Neuronal stem cell (in vitro differentiated cells): ENCODE data around the gene SCNN1A.

Experiments used
- DNase-seq: peaks from one replicate; pipeline ENCODE4 v3.0.0-alpha.2; 2013; ENCODE audit warnings: low spot score
- H2AFZ ChIP-seq: one replicate; pipeline ENCODE4 v1.6.1; 2013; ENCODE audit warnings: mild to moderate bottlenecking, low read length, inconsistent platforms
- H2AK5ac ChIP-seq: 2 replicates; pipeline ENCODE4 v1.6.1; 2013; ENCODE audit warnings: low read depth, mild to moderate bottlenecking, inconsistent platforms, low read length, moderate library complexity, mixed read lengths
- H2BK120ac ChIP-seq: 2 replicates; pipeline ENCODE4 v1.6.1; 2013; ENCODE audit warnings: low read depth, mild to moderate bottlenecking, inconsistent platforms, low read length, moderate library complexity, mixed read lengths
- H2BK12ac ChIP-seq: one replicate; pipeline ENCODE4 v1.6.1; 2013; ENCODE audit warnings: low read length, inconsistent platforms
- H2BK15ac ChIP-seq: 2 replicates; pipeline ENCODE4 v1.6.1; 2013; ENCODE audit warnings: mild to moderate bottlenecking, low read length, inconsistent platforms, mixed read lengths
- H2BK5ac ChIP-seq: one replicate; pipeline ENCODE4 v1.6.1; 2013; ENCODE audit warnings: inconsistent platforms, mild to moderate bottlenecking, low read length, moderate library complexity
- H3K14ac ChIP-seq: one replicate; pipeline ENCODE4 v1.6.1; 2013; ENCODE audit warnings: low read length, inconsistent platforms
- H3K18ac ChIP-seq: 2 replicates; pipeline ENCODE4 v1.6.1; 2013; ENCODE audit warnings: low read length, inconsistent platforms
- H3K23ac ChIP-seq: 2 replicates; pipeline ENCODE4 v1.6.1; 2013; ENCODE audit warnings: low read depth, mild to moderate bottlenecking, mixed read lengths, low read length, inconsistent platforms; ENCODE audit not compliant: poor library complexity
- H3K27ac ChIP-seq: replicated peaks from 3 replicates; pipeline ENCODE4 v1.5.1; 2013; ENCODE audit warnings: low read length, inconsistent platforms
- H3K27me3 ChIP-seq, 3 experiments: 2 replicates each; pipeline ENCODE4 v1.6.1; 2013; ENCODE audit warnings: low read length in 3 of 3, mild to moderate bottlenecking in 2 of 3, inconsistent platforms in 1 of 3, low read depth in 1 of 3, mixed read lengths in 1 of 3, moderate library complexity in 1 of 3; ENCODE audit not compliant: control insufficient read depth in 3 of 3, insufficient read depth in 3 of 3
- H3K36me3 ChIP-seq, 2 donors: replicated peaks in 1 of 2; 2 replicates each; pipeline ENCODE4 v1.6.1; 2013; ENCODE audit warnings: low read length in 2 of 2; ENCODE audit not compliant: control insufficient read depth in 2 of 2, insufficient read depth in 2 of 2
- H3K4ac ChIP-seq: 2 replicates; pipeline ENCODE4 v1.6.1; 2013; ENCODE audit warnings: inconsistent platforms, mild to moderate bottlenecking, low read length, moderate library complexity
- H3K4me1 ChIP-seq, 2 donors: 1 replicate in 1 of 2; 2 replicates in 1 of 2; pipeline ENCODE4 v1.6.1; 2013; ENCODE audit warnings: low read length in 2 of 2, low read depth in 1 of 2; ENCODE audit not compliant: control insufficient read depth in 2 of 2, insufficient read depth in 1 of 2
- H3K4me2 ChIP-seq: one replicate; pipeline ENCODE4 v1.6.1; 2013; ENCODE audit warnings: mild to moderate bottlenecking, low read length, inconsistent platforms; ENCODE audit not compliant: insufficient read depth, poor library complexity, severe bottlenecking
- H3K4me3 ChIP-seq, 2 donors: 2 replicates each; pipeline ENCODE4 v1.5.1; 2013; ENCODE audit warnings: low read length in 2 of 2, mild to moderate bottlenecking in 2 of 2, inconsistent platforms in 1 of 2, moderate library complexity in 1 of 2
- H3K79me1 ChIP-seq: one replicate; pipeline ENCODE4 v1.6.1; 2013; ENCODE audit warnings: low read depth, mild to moderate bottlenecking, inconsistent platforms, low read length, moderate library complexity
- H3K9ac ChIP-seq: one replicate; pipeline ENCODE4 v1.6.1; 2013; ENCODE audit warnings: mild to moderate bottlenecking, low read depth, low read length, inconsistent platforms; ENCODE audit not compliant: poor library complexity
- H3K9me3 ChIP-seq, 2 donors: replicated peaks in 1 of 2; 2 replicates each; pipeline versions ENCODE3 to v1.6.1; 2013; ENCODE audit warnings: low read length in 2 of 2, mild to moderate bottlenecking in 2 of 2, inconsistent platforms in 1 of 2, low read depth in 1 of 2, mixed read lengths in 1 of 2, moderate library complexity in 1 of 2; ENCODE audit not compliant: control insufficient read depth in 2 of 2, insufficient read depth in 1 of 2
- H4K8ac ChIP-seq: one replicate; pipeline ENCODE4 v1.6.1; 2013; ENCODE audit warnings: low read depth, mild to moderate bottlenecking, inconsistent platforms, low read length, moderate library complexity
- H4K91ac ChIP-seq: one replicate; pipeline ENCODE4 v1.6.1; 2013; ENCODE audit warnings: low read length, low read depth, mild to moderate bottlenecking, inconsistent platforms; ENCODE audit not compliant: poor library complexity
- WGBS, 2 donors: extraction: QIAGEN DNeasy Blood & Tissue Kit; methylation state at CpG; one replicate each; pipeline ENCODE4 v1.1.7; 2013; ENCODE audit warnings: missing lambda C conversion rate in 2 of 2, mixed read lengths in 1 of 2; ENCODE audit not compliant: insufficient read length in 2 of 2, insufficient replicate concordance in 1 of 2; ENCODE audit errors: extremely low coverage in 2 of 2; 5-methylcytosine and 5-hydroxymethylcytosine counted together

Gene SCNN1A

GRCh38 chr12:6327229-6328041 is 47.9 kb downstream of the SCNN1A start:
- DNase-seq = no peak
- no peak overlapping the region for H2AFZ ChIP-seq
- no peak overlapping the region for H2BK120ac ChIP-seq
- H3K4ac ChIP-seq = no peak overlapping the region
- H3K27me3 ChIP-seq = no peaks in the 10 kb centered on the region
- peak overlapping the region; percentile 58 for H3K18ac ChIP-seq
- no peak overlapping the region for H4K91ac ChIP-seq
- no peak overlapping the region for H3K14ac ChIP-seq
- no peak overlapping the region for H3K27ac ChIP-seq
- H3K23ac ChIP-seq = no peak overlapping the region
- no peak overlapping the region for H2BK5ac ChIP-seq
- H2BK15ac ChIP-seq = no peak overlapping the region
- H3K9ac ChIP-seq = no peak overlapping the region
- no peak overlapping the region for H4K8ac ChIP-seq
- H3K9me3 ChIP-seq = no peaks in the 10 kb centered on the region
- H3K79me1 ChIP-seq = no peaks in the 10 kb centered on the region
- no CpG with 5 or more reads among the region's 33 CpGs for WGBS, 2 donors
- no peak overlapping the region for H3K4me3 ChIP-seq
- peaks cover 18 to 58% of the 10 kb centered on the region in 2 donors for H3K36me3 ChIP-seq
- H3K4me1 ChIP-seq = peaks cover 17 to 20% of the 10 kb centered on the region in 2 donors
- H2AK5ac ChIP-seq = peak overlapping the region; percentile 45
- no peak overlapping the region for H2BK12ac ChIP-seq
- H3K4me2 ChIP-seq = no peak overlapping the region

DNA sequence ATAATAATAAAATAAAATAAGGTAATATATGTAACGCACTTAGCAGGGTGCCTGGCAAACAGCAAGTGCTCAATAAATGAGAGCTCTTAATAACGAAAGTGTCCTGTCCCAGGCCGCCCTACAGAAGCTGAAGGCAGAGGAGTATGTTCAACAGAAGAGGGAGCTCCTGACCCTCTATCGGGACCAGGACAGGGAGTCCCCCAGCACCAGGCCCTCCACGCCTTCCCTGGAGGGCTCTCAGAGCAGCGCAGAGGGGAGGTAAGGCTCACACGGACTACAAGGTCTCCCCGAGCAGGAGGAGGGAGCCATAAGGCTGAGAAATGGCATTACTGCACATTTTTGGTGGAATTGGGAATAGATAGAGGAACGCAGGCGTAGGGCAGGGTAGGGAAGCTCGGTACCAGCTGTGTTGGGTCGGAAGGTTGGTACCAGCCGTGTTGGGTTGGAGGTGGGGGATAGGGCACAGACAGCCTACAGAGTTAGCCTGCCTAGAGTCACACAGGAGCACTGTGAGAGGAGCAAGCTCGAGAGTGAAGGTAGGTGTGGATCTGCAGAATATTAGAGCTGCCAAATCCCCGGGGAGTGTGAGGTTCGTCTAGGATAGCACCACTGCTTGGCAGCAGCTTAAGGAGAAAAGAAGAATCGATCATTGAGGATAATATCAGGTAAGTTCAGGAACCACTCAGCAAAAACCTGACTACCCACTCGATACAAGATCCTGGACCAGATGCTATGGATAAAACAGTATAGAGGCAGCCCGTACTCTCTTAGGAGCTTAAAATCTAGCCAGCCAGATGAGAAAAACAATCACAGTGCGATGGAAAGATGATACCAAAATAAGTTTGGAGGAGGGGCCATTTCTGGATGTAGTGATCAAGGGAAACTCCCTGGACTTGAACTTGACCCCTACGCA is 48.8 kb downstream of the SCNN1A start:
- no peak overlapping the region for H3K18ac ChIP-seq
- no peaks in the 10 kb centered on the region for H3K9me3 ChIP-seq
- H3K4me1 ChIP-seq = peaks cover 22 to 23% of the 10 kb centered on the region in 2 donors
- H3K27me3 ChIP-seq = no peaks in the 10 kb centered on the region
- no peak overlapping the region for H3K4me2 ChIP-seq
- H4K8ac ChIP-seq = no peak overlapping the region
- H3K4me3 ChIP-seq = no peak overlapping the region
- no peaks in the 10 kb centered on the region for H3K79me1 ChIP-seq
- no peak overlapping the region for H2BK15ac ChIP-seq
- DNase-seq = no peak
- no peak overlapping the region for H3K14ac ChIP-seq
- no peak overlapping the region for H2AK5ac ChIP-seq
- H2AFZ ChIP-seq = no peak overlapping the region
- H2BK5ac ChIP-seq = no peak overlapping the region
- WGBS, 2 donors = no CpG with 5 or more reads among the region's 21 CpGs
- H3K27ac ChIP-seq = no peak overlapping the region
- H2BK12ac ChIP-seq = no peak overlapping the region
- no peak overlapping the region for H4K91ac ChIP-seq
- no peak overlapping the region for H2BK120ac ChIP-seq
- no peak overlapping the region for H3K9ac ChIP-seq
- peak overlapping the region; percentile 2 for H3K23ac ChIP-seq
- no peak overlapping the region for H3K4ac ChIP-seq
- H3K36me3 ChIP-seq = peaks cover 16 to 51% of the 10 kb centered on the region in 2 donors

DNA sequence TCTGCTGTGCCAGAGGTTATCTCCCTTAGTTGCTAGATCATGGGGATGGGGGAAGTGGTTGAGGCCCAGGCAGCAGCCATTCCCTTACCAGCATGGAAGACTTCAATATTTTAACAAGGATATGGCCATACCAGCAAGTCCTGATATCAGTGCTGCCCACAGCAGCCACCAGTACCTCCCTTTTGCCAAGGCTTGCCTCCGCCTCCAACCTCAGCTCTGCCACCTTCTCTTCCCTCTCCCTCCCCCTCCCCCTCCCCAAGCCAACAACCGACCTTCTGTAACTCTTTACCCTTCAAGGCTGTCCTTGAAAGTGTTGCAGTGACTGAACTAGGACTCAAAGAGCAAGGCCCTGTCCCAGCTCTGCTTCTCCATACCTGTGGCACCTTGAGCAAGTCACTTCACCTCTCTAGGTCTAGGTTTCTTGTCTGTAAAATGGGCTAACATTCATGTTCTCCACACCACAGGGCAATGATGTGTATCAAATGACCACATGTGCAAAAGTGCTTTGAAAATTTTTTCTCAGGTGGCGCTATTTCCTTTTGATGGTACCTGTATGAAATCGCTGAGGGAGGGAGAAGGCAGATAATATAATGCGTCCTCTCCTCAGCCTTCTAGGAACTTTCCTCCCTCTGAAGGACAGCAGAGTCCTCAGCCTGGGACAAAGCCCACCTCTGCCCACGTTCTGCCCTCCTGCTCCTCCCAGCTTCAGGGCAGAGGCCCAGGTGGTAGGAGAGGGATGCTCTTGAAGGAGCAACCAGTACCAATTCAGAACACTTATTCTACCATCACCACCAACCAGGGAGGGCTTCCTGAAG is 50.2 kb downstream of the SCNN1A start:
- no peak overlapping the region for H2BK5ac ChIP-seq
- no peak for DNase-seq
- no peaks in the 10 kb centered on the region for H3K27me3 ChIP-seq
- no peak overlapping the region for H3K27ac ChIP-seq
- no peak overlapping the region for H2BK120ac ChIP-seq
- no CpG with 5 or more reads among the region's 6 CpGs for WGBS, 2 donors
- no peak overlapping the region for H3K4me2 ChIP-seq
- H3K9me3 ChIP-seq = no peaks in the 10 kb centered on the region
- H2BK12ac ChIP-seq = no peak overlapping the region
- H4K91ac ChIP-seq = no peak overlapping the region
- H3K14ac ChIP-seq = no peak overlapping the region
- no peak overlapping the region for H3K4ac ChIP-seq
- H4K8ac ChIP-seq = no peak overlapping the region
- no peak overlapping the region for H3K18ac ChIP-seq
- H3K9ac ChIP-seq = no peak overlapping the region
- no peak overlapping the region for H2AFZ ChIP-seq
- H3K23ac ChIP-seq = no peak overlapping the region
- H3K36me3 ChIP-seq = peaks cover 8 to 37% of the 10 kb centered on the region in 2 donors
- no peak overlapping the region for H2AK5ac ChIP-seq
- H2BK15ac ChIP-seq = no peak overlapping the region
- H3K4me3 ChIP-seq = no peak overlapping the region
- H3K79me1 ChIP-seq = no peaks in the 10 kb centered on the region
- H3K4me1 ChIP-seq = peaks cover 22 to 23% of the 10 kb centered on the region in 2 donors
